Ectodermal cell (in vitro differentiated cells): Measurements from ENCODE around the gene NOL4L.

Source experiments
- H3K27ac ChIP-seq: 2 replicates; pipeline ENCODE4 v1.7.0; 2013; ENCODE audit warnings: mild to moderate bottlenecking, low read depth, low read length; ENCODE audit not compliant: insufficient read depth, poor library complexity, severe bottlenecking
- H3K27me3 ChIP-seq: 2 replicates; pipeline ENCODE4 v1.7.0; 2013; ENCODE audit warnings: mild to moderate bottlenecking, low read length; ENCODE audit not compliant: insufficient read depth, control insufficient read depth, poor library complexity, severe bottlenecking
- H3K36me3 ChIP-seq: one replicate; pipeline ENCODE4 v1.7.0; 2013; ENCODE audit warnings: low read length; ENCODE audit not compliant: control insufficient read depth, insufficient read depth
- H3K4me1 ChIP-seq: one replicate; pipeline ENCODE4 v1.7.0; 2013; ENCODE audit warnings: low read length; ENCODE audit not compliant: control insufficient read depth, insufficient read depth
- H3K4me3 ChIP-seq: 2 replicates; pipeline ENCODE4 v1.7.0; 2013; ENCODE audit warnings: low read depth, low read length, control low read depth; ENCODE audit not compliant: insufficient read depth
- H3K9me3 ChIP-seq: 2 replicates; pipeline ENCODE4 v1.7.0; 2013; ENCODE audit warnings: mild to moderate bottlenecking, low read length, moderate library complexity; ENCODE audit not compliant: control insufficient read depth
- WGBS, 2 experiments: methylation state at CpG; one replicate each; pipeline ENCODE4 v1.1.7; 2013; ENCODE audit warnings: missing lambda C conversion rate in 2 of 2; 5-methylcytosine and 5-hydroxymethylcytosine counted together

Gene NOL4L

GRCh38 chr20:32463642-32464400 lies 121.3 kb downstream of the NOL4L start:
- WGBS, 2 experiments: 68 to 70% methylated on average over 28 of the region's 28 CpGs
- peak overlapping the region; percentile 55 for H3K27ac ChIP-seq
- H3K36me3 ChIP-seq: no peaks in the 10 kb centered on the region
- H3K4me1 ChIP-seq: peaks cover 37% of the 10 kb centered on the region
- H3K4me3 ChIP-seq: no peak overlapping the region
- H3K27me3 ChIP-seq: no peaks in the 10 kb centered on the region
- no peaks in the 10 kb centered on the region for H3K9me3 ChIP-seq

- H3K4me1 ChIP-seq: peaks cover 43% of the 10 kb centered on the region
- no peaks in the 10 kb centered on the region for H3K27me3 ChIP-seq
- H3K9me3 ChIP-seq: no peaks in the 10 kb centered on the region
- H3K27ac ChIP-seq: no peak overlapping the region
- H3K4me3 ChIP-seq: no peak overlapping the region
- no peaks in the 10 kb centered on the region for H3K36me3 ChIP-seq
- 91 to 92% methylated on average over 15 of the region's 15 CpGs for WGBS, 2 experiments
Measured at GRCh38 chr20:32462900-32463641, 122.1 kb downstream of the NOL4L start.

GRCh38 chr20:32461836-32462600 lies 123.1 kb downstream of the NOL4L start:
- Histone ChIP-seq H3K27me3 (no peaks in the 10 kb centered on the region), H3K9me3 (no peaks in the 10 kb centered on the region), H3K36me3 (no peaks in the 10 kb centered on the region), H3K4me1 (peaks cover 48% of the 10 kb centered on the region), H3K4me3 (no peak overlapping the region), H3K27ac (no peak overlapping the region)
- WGBS, 2 experiments: 95% methylated on average over 17 of the region's 17 CpGs

- no peaks in the 10 kb centered on the region for H3K9me3 ChIP-seq
- 94 to 95% methylated on average over 24 of the region's 24 CpGs for WGBS, 2 experiments
- no peaks in the 10 kb centered on the region for H3K36me3 ChIP-seq
- no peak overlapping the region for H3K4me3 ChIP-seq
- no peaks in the 10 kb centered on the region for H3K27me3 ChIP-seq
- no peak overlapping the region for H3K27ac ChIP-seq
- peaks cover 52% of the 10 kb centered on the region for H3K4me1 ChIP-seq
Measured at GRCh38 chr20:32460683-32461320, 124.3 kb downstream of the NOL4L start.

- H3K27me3 ChIP-seq: no peaks in the 10 kb centered on the region
- 91 to 94% methylated on average over 15 of the region's 15 CpGs for WGBS, 2 experiments
- H3K9me3 ChIP-seq: no peaks in the 10 kb centered on the region
- H3K27ac ChIP-seq: no peak overlapping the region
- H3K4me1 ChIP-seq: peaks cover 52% of the 10 kb centered on the region
- no peak overlapping the region for H3K4me3 ChIP-seq
- no peaks in the 10 kb centered on the region for H3K36me3 ChIP-seq
Measured at GRCh38 chr20:32460231-32460630, 124.9 kb downstream of the NOL4L start.

- 95 to 96% methylated on average over 12 of the region's 12 CpGs for WGBS, 2 experiments
- no peaks in the 10 kb centered on the region for H3K9me3 ChIP-seq
- H3K4me3 ChIP-seq: no peak overlapping the region
- H3K36me3 ChIP-seq: no peaks in the 10 kb centered on the region
- peaks cover 38% of the 10 kb centered on the region for H3K4me1 ChIP-seq
- no peaks in the 10 kb centered on the region for H3K27me3 ChIP-seq
- H3K27ac ChIP-seq: no peak overlapping the region
Measured at GRCh38 chr20:32458837-32459220, 126.3 kb downstream of the NOL4L start.

- WGBS, 2 experiments: 87 to 88% methylated on average over 10 of the region's 10 CpGs
- Histone ChIP-seq H3K4me3 (peak overlapping the region; percentile 39), H3K27ac (peak overlapping the region; percentile 97), H3K27me3 (no peaks in the 10 kb centered on the region), H3K4me1 (peaks cover 32% of the 10 kb centered on the region), H3K9me3 (no peaks in the 10 kb centered on the region), H3K36me3 (peaks cover under 1% of the 10 kb centered on the region)
Measured at GRCh38 chr20:32458061-32458836, 126.9 kb downstream of the NOL4L start.

GRCh38 chr20:32457479-32457986 lies 127.6 kb downstream of the NOL4L start:
- Histone ChIP-seq H3K4me1 (peaks cover 27% of the 10 kb centered on the region), H3K4me3 (peak overlapping the region; percentile 39), H3K27me3 (no peaks in the 10 kb centered on the region), H3K27ac (peak overlapping the region; percentile 97), H3K9me3 (no peaks in the 10 kb centered on the region), H3K36me3 (peaks cover 7% of the 10 kb centered on the region)
- 2 to 3% methylated on average over 29 of the region's 29 CpGs for WGBS, 2 experiments

GRCh38 chr20:32456869-32457478 lies 128.2 kb downstream of the NOL4L start:
- Histone ChIP-seq H3K4me3 (peak overlapping the region; percentile 39), H3K36me3 (peaks cover 9% of the 10 kb centered on the region), H3K27ac (peak overlapping the region; percentile 97), H3K27me3 (no peaks in the 10 kb centered on the region), H3K4me1 (peaks cover 27% of the 10 kb centered on the region), H3K9me3 (no peaks in the 10 kb centered on the region)
- WGBS, 2 experiments: 6 to 7% methylated on average over 36 of the region's 36 CpGs
